Tibial artery (tissue), 4 donors: ENCODE results near the gene SETX.
"Not testable (repeated sequence)": the region's sequence is repeated elsewhere in the genome, so short reads cannot be mapped to it uniquely, and the experiment has no call there.

Experiments
- DNase-seq, 2 donors: peaks; one replicate each; pipeline ENCODE4 v3.0.0-alpha.2; 2019
- H3K27ac ChIP-seq, 2 donors: fragments of 200-600 bp; sonication (generic) in 1 of 2; 1 replicate in 1 of 2; 2 replicates in 1 of 2; pipeline ENCODE4 v1.5.1; 2018 to 2019; ENCODE audit warnings: mild to moderate bottlenecking in 1 of 2
- H3K27me3 ChIP-seq, 2 donors: fragments of 200-600 bp; sonication (generic) in 1 of 2; one replicate each; pipeline versions ENCODE4 v1.5.1 to v1.6.0; 2016 to 2019
- H3K36me3 ChIP-seq, 3 donors: fragments of 200-600 bp; sonication (generic) in 2 of 3; one replicate each; pipeline ENCODE4 v1.5.1; 2016 to 2019; ENCODE audit warnings: mild to moderate bottlenecking in 2 of 3
- H3K4me1 ChIP-seq, 4 donors: fragments of 200-600 bp; sonication (generic) in 2 of 4; 1 replicate in 3 of 4; 2 replicates in 1 of 4; pipeline ENCODE4 v1.5.1; 2016 to 2019
- H3K4me3 ChIP-seq, 2 donors: fragments of 200-600 bp; sonication (generic) in 1 of 2; 1 replicate in 1 of 2; 2 replicates in 1 of 2; pipeline ENCODE4 v1.5.1; 2018 to 2019; ENCODE audit warnings: mild to moderate bottlenecking in 2 of 2
- H3K9me3 ChIP-seq, 3 donors: fragments of 200-600 bp; sonication (generic) in 1 of 3; one replicate each; pipeline ENCODE4 v1.5.1; 2016 to 2019
- CTCF ChIP-seq, 2 experiments: fragments of 200-600 bp in 1 of 2; fragments of 450-650 bp in 1 of 2; IDR thresholded peaks; one replicate each; pipeline ENCODE4 v1.5.1; 2017 to 2019; ENCODE audit warnings: antibody characterized with exemption in 2 of 2, mild to moderate bottlenecking in 1 of 2, moderate library complexity in 1 of 2
- intact Hi-C: fragments of 100-400 bp; cut with DNase I; formaldehyde crosslinking; loops from one replicate; pipeline ENCODE4 v1.15.0; 2023; ENCODE audit warnings: low total_unique reads

SETX gene

GRCh38 chr9:132391449-132391848 lies 36.7 kb upstream of the SETX start:
- no peak for DNase-seq
- H3K9me3 ChIP-seq: no peaks in the 10 kb centered on the region
- H3K27ac ChIP-seq: no peak overlapping the region
- no peaks in the 10 kb centered on the region for H3K4me1 ChIP-seq
- H3K36me3 ChIP-seq: peaks cover 92 to 100% (median 97%) of the 10 kb centered on the region in 3 donors
- no peak for TF ChIP-seq CTCF (IDR thresholded peaks at IDR 0.05)
- intact Hi-C loops: no loop called here
- no peak overlapping the region for H3K4me3 ChIP-seq
- no peaks in the 10 kb centered on the region for H3K27me3 ChIP-seq

- no peak overlapping the region for H3K27ac ChIP-seq
- H3K36me3 ChIP-seq: peaks cover 92 to 100% (median 97%) of the 10 kb centered on the region in 3 donors
- H3K9me3 ChIP-seq: no peaks in the 10 kb centered on the region
- no peaks in the 10 kb centered on the region for H3K27me3 ChIP-seq
- intact Hi-C loops: no loop called here
- DNase-seq: no peak
- H3K4me1 ChIP-seq: no peaks in the 10 kb centered on the region
- TF ChIP-seq CTCF (IDR thresholded peaks at IDR 0.05): no peak
- H3K4me3 ChIP-seq: no peak overlapping the region
These were observed 36.2 kb upstream of the SETX start for GRCh38 chr9:132390966-132391365.

- no peak for DNase-seq
- Histone ChIP-seq H3K9me3 (no peaks in the 10 kb centered on the region), H3K4me3 (no peak overlapping the region), H3K36me3 (peaks cover 74 to 93% (median 92%) of the 10 kb centered on the region in 3 donors), H3K27me3 (no peaks in the 10 kb centered on the region), H3K27ac (no peak overlapping the region), H3K4me1 (no peaks in the 10 kb centered on the region)
- intact Hi-C loops: no loop called here
- TF ChIP-seq CTCF (IDR thresholded peaks at IDR 0.05): no peak
These were observed 32.3 kb upstream of the SETX start for GRCh38 chr9:132387133-132387532.

GRCh38 chr9:132384376-132384775 lies 29.6 kb upstream of the SETX start:
- DNase-seq: no peak
- H3K27me3 ChIP-seq: no peaks in the 10 kb centered on the region
- no peak for TF ChIP-seq CTCF (IDR thresholded peaks at IDR 0.05)
- H3K9me3 ChIP-seq: no peaks in the 10 kb centered on the region
- peaks cover 54 to 92% (median 83%) of the 10 kb centered on the region in 3 donors for H3K36me3 ChIP-seq
- intact Hi-C loops: no loop called here
- H3K4me3 ChIP-seq: no peak overlapping the region
- no peaks in the 10 kb centered on the region for H3K4me1 ChIP-seq
- H3K27ac ChIP-seq: no peak overlapping the region

- peaks cover 50 to 92% (median 83%) of the 10 kb centered on the region in 3 donors for H3K36me3 ChIP-seq
- TF ChIP-seq CTCF (IDR thresholded peaks at IDR 0.05): no peak
- H3K9me3 ChIP-seq: no peaks in the 10 kb centered on the region
- H3K27me3 ChIP-seq: no peaks in the 10 kb centered on the region
- no peak overlapping the region for H3K4me3 ChIP-seq
- intact Hi-C loops: no loop called here
- no peak overlapping the region for H3K27ac ChIP-seq
- no peak for DNase-seq
- H3K4me1 ChIP-seq: no peaks in the 10 kb centered on the region
These were observed 28.7 kb upstream of the SETX start for GRCh38 chr9:132383462-132383883.

GRCh38 chr9:132381966-132382541 lies 27.3 kb upstream of the SETX start:
- TF ChIP-seq CTCF (IDR thresholded peaks at IDR 0.05): no peak
- Histone ChIP-seq H3K27ac (no peak overlapping the region), H3K27me3 (no peaks in the 10 kb centered on the region), H3K36me3 (peaks cover 48 to 92% (median 72%) of the 10 kb centered on the region in 3 donors), H3K9me3 (no peaks in the 10 kb centered on the region), H3K4me3 (no peak overlapping the region), H3K4me1 (no peaks in the 10 kb centered on the region)
- no peak for DNase-seq
- intact Hi-C loops: no loop called here

GRCh38 chr9:132378416-132378815 lies 23.6 kb upstream of the SETX start:
- H3K27ac ChIP-seq, intact Hi-C loops, H3K9me3 ChIP-seq, DNase-seq, H3K27me3 ChIP-seq, H3K4me3 ChIP-seq, H3K4me1 ChIP-seq: not testable (repeated sequence)
- H3K36me3 ChIP-seq: peaks cover 37 to 81% (median 62%) of the 10 kb centered on the region in 3 donors

GRCh38 chr9:132377769-132378168 lies 23.0 kb upstream of the SETX start:
- H3K9me3 ChIP-seq, DNase-seq, H3K27me3 ChIP-seq, intact Hi-C loops, H3K4me3 ChIP-seq, H3K4me1 ChIP-seq, H3K27ac ChIP-seq: not testable (repeated sequence)
- H3K36me3 ChIP-seq: peaks cover 37 to 79% (median 58%) of the 10 kb centered on the region in 3 donors
